GM21576 (cell line): ENCODE data around the gene CAMKK2.
"Not testable (repeated sequence)": the region's sequence is repeated elsewhere in the genome, so short reads cannot be mapped to it uniquely, and the experiment has no call there.

Source experiments
- ATAC-seq: cut with Tn5 transposase; IDR thresholded peaks from one replicate; pipeline ENCODE4 v1.9.1; 2021; ENCODE audit warnings: mild to moderate bottlenecking, moderate library complexity; ENCODE audit not compliant: unreplicated experiment

Gene CAMKK2

DNA sequence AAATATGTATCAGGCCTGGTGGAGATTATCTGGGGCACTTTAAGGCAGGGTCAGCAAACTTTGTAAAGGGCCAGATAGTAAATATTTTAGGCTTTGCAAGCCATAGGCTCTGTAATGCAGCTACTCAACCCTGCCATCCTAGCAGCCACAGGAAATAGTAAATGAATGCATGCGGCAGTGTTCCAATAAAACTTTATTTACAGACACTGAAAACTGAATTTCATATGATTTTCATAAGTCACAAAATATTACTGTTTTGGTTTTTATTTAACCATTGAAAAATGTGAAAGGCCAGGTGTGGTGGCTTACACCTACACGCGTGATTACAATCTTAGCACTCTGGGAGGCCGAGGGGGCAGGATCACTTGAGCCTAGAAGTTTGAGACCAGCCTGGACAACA is 3.2 kb upstream of the CAMKK2 start:
- no peak for ATAC-seq

DNA sequence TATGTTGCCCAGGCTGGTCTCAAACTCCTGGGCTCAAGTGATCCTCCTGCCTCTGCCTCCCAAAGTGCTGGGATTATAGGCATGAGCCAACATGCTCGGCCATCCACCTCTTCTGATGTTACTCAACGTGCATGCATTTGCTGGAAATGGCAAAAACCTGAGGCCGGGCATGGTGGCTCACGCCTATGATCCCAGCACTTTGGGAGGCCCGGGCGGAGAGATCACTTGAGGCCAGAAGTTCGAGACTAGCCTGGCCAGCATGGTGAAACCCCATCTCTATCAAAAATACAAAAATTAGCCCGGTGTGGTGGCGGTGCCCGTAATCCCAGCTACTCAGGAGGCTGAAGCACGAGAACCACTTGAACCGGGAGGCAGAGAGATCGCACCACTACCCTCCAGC is 1.9 kb upstream of the CAMKK2 start:
- not testable (repeated sequence) for ATAC-seq

DNA sequence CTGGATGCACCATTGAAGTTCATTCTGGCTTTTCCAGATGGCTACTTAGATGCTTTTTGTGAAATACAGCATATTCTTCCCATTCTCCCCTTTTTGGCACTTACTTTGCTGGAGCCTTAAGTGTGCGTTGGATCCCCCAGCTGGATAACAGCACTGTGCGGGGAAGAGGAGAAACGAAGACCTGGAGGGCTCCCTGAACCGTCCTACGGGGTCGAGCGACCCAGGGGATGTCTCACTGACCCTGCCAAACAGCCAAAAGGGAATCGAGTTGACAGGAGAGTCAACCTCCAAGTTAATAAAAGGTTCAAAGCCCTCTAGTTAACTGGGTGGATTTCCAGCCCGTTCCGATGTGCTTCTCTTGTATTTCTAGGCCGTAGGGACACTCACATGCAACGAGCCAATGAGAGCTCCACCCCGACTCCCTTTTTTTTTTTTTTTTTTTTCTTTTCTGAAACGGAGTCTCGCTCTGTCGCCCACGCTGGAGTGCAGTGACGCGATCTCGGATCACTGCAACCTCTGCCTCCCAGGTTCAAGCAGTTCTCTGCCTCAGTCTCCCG is 1.0 kb upstream of the CAMKK2 start:
- peak; percentile 3 for ATAC-seq

DNA sequence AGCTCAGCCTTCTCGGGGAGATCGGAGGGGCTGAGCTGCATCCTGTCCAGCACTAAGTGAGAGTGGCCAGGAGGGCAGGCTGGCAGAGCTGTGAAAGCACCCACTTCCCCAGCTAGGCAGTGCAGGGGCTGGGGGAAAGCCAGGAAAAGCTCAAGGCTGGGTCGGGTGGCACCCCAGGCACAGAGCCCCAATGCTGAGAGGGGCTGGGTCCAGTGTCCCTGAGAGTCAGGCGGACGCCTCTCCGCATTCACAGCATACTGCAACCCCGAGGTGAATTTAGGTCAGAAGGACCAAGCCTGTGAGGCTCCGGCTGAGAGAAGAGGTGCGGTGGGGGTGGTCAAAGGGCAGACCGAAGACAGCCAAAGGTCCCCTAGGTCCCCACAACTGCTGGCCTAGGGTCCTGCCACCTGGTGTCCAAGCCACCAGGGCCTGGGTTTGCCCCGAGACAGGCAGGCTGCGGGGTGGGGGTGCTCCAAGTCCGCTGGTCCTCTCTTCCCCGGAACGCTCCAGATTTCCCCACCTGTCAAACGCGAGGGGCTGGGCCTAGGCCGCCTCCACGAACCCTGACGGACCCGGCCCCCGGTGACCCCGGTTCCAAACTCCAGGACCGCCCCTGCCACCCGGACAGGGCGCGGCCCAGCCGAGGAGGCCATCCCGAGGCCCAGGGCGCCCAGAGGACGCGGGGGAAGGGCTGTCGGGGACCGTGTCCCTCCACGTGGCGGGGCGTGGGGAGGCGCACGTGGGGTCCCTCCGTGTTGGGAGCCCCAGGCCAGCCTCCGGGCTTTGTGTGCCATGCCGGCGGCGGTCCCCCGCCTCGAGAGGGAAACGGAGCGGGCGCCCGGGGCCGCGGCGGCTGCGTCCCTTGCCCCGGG is 527 bp downstream of the CAMKK2 start:
- peak; percentile 11 for ATAC-seq

DNA sequence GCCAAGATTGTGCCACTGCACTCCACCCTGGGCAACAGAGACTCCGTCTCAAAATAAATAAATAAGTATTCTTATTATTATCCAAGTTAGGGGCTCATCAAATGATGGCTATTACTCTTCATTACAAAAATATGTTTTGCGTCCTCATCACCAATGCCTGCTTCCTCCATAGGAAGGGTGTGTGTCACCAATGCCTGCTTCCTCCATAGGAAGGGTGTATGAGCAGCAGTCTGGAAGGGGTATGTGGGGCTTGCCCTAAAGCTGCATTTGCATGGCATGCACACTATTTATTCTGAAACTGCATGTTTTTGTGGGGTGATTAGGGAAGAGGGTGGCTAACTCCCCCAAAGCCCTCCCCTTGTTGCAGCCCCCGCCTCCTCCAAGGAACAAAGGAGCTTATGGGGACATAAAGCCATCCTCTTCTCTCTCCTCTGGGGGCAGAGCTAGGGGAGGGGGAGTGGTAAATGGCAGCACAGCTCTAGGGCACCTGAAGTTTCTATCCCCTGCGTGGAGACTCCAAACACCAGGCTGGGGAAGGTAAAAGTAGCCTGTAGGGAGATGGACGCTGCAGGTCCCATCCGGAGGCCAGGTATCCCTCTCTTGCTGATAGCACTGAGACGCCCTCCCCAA is 1.3 kb downstream of the CAMKK2 start:
- no peak for ATAC-seq

DNA sequence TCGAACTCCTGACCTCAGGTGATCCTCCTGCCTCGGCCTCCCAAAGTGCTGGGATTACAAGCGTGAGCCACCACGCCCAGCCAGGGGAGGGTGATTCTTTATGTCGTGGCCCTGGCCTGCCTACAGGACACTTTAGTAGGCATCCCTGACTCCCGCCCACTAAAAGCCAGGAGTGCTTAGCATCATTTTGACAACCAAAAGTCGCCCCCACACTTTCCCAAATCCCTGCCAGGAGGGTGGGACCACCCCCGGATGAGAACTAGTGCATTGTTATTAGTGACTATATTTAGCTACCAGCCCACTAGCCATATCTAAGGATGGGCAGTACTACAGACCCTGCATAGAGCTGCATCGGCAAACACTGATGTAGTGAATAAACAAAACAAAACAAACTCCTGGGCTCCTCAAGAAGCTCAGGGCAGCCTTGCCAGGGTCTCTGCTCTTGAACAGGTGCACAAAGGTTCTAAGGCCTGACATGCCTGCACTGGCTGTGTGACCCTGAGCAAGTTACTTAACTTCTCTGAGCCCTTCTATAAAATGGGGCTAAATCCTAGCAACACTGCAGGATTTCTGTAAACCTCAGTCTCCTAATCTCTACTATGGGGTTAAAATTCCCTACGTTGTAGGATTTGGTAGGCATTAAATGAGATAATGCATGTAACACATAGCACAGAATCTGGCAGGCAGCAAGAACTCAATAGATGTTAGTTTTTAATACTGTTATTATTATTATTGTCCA is 2.2 kb downstream of the CAMKK2 start:
- ATAC-seq = no peak

DNA sequence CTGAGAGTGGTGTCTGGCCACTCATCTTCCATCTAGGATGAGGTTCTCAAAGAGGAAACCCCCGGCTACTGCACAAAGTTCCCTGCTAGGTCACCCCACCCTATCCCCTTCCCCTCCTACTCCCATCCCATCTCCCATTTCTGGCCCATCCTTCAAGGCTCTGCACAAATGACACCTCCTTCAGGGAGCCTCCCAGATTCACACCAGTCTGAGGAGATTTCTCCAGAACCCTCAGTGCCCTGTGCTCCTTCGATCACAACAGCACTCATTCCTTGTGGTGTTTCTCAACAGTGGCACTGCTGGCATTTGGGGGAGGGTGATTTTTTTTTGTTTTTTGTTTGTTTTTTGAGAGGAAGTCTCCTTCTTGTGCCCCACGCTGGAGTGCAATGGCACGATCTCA is 2.9 kb downstream of the CAMKK2 start:
- ATAC-seq = no peak

DNA sequence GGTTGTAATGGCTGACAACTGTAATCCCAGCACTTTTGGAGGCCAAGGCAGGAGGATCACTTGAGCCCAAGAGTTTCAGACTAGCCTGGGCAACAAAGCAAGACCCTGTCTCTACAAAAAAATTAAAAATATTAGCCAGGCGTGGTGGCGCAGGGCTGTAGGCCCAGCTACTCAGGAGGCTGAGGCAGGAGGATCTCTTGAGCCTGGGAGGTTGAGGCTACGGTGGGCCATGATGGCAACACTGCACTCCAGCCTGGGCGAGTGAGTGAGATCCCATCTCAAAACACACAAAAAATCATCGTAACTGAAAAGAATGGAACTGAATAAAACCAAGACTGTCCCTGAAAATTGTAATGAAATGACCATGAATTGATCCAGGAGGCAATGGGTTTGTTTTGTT is 6.1 kb downstream of the CAMKK2 start:
- ATAC-seq = no peak

DNA sequence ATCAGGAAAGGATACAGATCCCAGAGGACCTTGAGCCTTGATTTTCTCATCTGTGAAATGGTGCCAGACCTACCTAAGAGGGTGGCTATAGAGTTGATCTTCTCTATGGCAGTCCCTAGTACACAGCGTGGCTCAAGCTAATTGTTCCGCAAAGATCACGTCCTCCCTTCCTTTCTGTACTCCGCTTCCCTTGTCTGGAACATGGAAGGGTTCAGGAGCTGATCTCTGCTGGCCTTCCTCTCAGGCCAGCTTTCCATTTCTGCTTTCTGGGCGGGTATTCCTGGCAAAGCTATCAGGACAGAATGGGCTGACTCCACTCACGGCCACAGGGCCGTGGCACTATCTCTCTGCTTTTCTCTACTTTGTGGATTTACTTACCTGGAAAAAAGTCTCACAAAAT is 6.5 kb downstream of the CAMKK2 start:
- ATAC-seq = no peak

DNA sequence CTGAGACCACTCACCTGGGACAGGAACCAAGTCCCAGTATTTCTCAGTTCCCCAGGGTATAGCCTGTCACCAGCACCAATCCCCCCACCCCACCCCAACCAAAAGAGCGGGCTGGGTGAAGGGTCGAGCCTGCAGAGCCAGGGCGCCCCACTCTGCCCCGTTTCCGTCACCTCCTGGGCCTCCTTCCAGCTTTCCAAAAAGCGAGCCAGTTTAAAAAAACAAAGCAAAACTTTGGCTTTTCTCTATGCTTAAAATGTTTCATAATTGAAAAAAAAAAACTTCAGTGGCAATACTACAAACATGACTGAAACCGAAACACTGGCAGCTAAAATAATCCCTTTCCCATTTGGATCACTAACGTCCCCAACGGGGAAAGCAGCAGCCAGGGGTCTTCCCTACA is 7.5 kb downstream of the CAMKK2 start:
- no peak for ATAC-seq

DNA sequence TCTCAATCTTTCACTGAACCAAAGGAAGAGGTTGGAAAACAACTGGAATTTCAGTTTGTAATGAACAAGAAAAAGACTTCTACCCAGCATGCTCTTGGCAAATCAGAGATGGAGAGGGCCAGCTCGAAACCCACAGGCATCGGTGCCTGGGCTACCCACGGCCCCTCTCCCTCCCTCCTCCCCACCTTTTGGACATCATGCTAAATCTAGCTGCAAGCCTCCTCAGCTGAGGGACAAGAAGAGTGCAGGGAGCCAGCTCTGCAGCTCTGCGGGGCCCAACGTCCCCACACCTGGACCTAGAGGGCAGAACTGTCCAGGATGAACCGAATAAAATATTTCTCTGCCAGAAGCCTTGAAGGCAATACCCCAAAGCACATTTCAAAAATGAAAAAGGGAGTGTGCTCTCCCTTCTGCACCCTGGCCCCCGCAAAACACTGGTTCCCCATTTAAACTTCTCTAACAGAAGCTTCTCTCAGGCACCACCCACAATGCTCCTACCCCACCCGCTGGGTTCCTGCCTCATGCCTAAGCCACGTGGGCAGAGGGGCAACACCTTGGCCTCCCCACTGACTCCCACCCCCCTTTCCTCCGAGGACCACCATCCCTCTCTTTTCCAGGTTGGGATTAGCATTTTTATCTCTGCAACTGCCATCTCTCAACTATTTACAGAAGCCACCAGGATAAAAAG is 8.2 kb downstream of the CAMKK2 start:
- ATAC-seq = no peak

DNA sequence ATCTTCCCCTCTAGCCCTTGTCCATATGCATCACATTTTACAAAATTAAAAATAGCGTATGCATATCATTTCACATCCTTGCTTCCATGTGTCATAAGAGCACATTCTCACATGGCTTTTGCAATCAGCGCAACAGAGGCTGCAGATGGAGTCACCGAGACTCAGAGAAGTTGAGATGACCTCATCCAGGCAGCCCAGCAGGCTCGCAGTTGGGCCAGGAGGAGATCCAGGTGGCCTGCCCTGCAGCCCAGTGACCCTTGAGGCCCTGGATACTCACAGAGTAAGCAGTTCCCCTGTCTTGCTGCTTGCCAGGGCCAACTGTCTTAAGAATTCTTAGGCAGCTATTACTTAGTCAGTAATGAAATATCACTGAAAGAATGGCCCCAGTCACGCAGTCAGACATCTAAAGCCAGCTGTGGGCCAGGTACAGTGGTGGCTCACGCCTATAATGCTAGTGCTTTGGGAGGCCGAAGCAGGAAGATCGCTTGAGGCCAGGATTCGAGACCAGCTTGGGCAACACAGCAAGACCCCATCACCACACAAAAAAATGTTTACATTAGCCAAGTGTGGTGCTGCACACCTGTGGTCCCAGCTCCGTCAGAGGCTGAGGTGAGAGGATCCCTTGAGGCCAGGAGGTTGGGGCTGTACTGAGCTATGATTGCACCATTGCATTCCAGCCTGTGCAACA is 9.1 kb downstream of the CAMKK2 start:
- no peak for ATAC-seq

DNA sequence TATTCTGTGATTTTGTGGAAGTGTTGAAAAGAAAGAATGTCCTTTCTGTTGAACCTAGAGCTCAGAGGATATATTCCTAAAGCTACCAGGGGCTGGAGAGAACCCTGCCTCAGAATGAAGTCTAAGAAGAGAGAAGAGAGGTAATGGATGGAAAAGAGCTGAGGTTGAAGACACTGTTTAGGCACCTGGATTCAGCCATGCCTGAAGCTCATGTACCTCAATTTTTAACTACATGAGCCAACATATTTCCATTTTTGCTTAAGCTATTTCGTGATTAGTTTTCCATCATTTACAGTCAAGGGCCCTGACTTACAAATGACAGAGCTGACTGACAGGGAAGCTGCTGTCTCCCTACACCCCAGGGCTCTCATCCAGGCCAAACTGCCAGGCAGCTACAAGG is 10.7 kb downstream of the CAMKK2 start:
- no peak for ATAC-seq

DNA sequence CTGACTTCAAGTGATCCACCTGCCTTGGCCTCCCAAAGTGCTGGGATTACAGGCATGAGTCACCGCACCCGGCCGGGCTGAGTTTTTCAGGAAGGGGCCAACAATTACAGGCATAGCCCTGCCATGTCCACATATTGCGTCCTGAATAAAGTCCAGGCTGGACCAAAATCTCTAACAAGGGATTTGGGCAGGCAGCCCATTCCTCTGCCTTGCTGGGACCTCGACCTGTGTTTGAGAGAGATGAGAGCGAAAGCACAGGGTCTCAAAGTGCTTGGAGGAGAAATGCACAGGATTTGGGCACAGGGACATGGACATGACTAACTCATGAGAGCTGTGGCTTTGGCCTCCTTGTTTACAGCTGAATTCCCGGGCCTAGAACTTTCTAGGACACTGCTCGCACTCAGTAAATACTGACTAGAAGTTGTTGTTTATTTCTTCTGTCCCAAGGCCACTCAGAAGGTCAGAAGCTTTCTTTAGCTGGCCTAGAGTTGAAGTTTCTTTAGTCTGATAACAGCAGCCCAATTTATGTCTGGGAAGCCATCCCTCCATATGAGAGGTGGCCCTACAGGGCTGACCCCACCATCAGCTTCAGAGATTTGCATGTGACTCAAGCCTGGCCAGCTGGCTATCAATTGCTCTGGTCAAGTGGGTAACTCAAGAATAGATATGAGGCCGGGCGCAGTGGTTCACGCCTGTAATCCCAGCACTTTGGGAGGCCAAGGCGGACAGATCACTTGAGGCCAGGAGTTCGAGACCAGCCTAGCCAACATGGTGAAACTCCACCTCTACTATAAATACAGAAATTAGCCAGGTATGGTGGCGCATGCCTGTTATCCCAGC is 11.7 kb downstream of the CAMKK2 start:
- no peak for ATAC-seq

DNA sequence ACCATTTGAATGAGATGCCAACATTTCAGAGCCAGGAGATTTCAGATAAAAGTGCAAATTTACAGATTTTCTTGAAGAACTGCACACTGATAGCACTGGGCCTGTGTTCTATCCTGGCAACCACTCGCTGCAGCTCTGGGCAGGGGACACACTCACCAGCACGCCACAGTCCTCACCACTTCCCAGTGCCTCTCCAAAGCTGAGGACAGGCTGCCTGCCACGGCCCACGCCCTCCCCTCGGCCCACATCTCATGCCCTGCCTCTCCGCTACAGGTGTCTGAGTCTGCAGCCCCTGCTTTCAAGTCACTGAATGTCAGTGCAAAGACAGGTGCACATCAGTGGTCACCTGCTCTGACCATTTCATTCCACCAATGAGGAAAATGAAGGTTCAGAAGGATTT is 12.7 kb downstream of the CAMKK2 start:
- no peak for ATAC-seq

DNA sequence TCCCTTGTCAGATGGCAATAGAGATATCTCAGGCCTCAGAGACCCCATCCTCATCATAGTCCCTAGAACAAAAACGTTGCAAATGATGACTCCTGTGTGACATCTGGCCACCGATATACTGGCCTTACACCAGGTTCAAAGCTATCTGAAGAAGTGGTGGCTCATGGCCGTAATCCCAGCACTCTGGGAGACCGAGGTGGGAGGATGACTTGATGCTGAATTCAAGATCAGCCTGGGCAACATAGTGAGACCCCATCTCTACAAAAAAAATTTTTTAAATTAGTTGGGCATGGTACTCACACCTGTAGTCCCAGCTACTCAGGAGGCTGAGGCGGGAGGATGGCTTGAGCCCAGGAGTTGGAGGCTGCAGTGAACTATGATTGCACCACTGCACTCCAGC is 13.1 kb downstream of the CAMKK2 start:
- ATAC-seq = no peak

DNA sequence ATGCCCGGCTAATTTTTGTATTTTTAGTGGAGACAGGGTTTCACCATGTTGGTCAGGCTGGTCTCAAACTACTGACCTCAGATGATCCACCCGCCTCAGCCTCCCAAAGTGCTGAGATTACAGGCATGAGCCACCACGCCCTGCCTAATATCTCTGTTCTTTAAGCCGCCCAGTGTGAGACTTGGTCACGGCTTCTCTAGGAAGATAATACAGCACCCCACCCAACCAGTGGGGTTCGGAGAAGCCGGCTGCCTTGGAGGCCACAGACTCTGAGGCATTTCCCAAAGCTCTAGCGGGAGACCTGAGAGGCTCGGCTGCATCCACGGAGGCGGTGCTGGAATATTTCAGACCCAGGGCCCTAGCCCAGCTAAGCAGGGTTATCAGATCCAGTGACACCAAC is 13.6 kb downstream of the CAMKK2 start:
- ATAC-seq = not testable (repeated sequence)

DNA sequence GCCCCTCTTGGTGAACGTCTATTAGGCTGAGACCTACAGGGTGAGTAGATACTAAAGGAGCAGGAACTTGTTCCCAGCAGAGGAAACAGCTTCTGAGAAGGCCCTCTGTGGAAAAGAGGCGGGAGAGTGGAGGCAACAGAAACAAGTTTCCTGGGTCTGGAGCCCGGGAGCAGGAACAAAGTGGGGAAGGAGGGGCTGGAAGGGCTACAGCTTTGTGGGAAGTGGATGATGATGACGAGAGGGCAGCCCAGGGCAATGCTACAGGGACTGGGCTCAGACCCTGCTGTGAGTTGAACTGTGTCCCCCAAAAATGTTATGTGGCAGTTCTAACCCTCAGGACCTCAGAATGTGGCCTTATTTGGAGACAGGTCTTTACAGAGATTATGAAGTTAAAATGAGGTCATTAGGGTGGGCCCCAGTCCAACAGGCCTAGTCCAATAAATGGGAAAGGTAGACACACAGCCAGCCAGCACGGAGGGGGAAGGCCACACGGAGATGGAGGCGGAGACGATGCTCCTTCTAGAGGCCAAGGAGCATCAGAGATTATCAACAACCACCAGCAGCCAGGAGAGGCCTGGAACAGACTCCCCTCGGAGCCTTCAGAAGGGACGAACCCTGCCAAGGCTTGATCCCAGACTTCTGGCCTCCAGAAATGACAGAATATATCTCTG is 14.3 kb downstream of the CAMKK2 start:
- no peak for ATAC-seq

DNA sequence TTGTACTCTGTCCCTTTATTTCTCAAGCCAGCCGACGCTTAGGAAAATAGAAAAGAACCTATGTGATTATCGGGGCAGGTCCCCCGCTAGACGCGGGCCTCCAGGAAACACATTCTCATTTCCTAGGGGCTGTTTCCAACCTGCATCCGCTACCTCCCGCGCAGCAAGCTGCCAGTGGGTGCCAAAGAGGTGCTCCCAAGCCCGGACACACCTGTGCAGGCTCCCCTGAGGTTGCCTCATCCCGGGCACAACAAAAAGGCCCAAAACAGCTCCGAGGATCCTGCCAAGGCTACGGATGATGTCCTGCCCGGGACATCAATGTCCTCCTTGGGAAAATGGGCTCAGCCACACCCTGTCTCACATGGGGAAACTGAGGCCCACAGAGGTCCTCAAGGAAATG is 15.4 kb downstream of the CAMKK2 start:
- ATAC-seq = not testable (repeated sequence)
